ENCODE data around the gene SRXN1. TPM values are rescaled to one million over a fixed set of nuclear protein-coding genes. Genes with fewer than 3 reads are reported as not detected.

Gene SRXN1
- total RNA-seq, 4 donors from 2014 or later: 73.4 to 158 (median 133) TPM

GRCh38 chr20:682123-682522, 29.1 kb upstream of the SRXN1 start:
- DNase-seq: no peak
- 8 to 23% methylated on average over 1 of the region's 1 CpG for WGBS, 2 donors
- intact Hi-C loops (cut with DNase I): no loop called here
- TF ChIP-seq CTCF (IDR thresholded peaks at IDR 0.05) (no peak), POLR2A (IDR thresholded peaks at IDR 0.05) (no peak)
- no peaks in the 10 kb centered on the region for H3K4me1 ChIP-seq
- H3K27me3 ChIP-seq: peaks cover 0 to 100% (median 4%) of the 10 kb centered on the region in 4 donors
- no peaks in the 10 kb centered on the region for H3K9me3 ChIP-seq
- H3K27ac ChIP-seq: no peak overlapping the region
- no peaks in the 10 kb centered on the region for H3K36me3 ChIP-seq
- H3K4me3 ChIP-seq: no peak overlapping the region

- H3K36me3 ChIP-seq: no peaks in the 10 kb centered on the region
- H3K27me3 ChIP-seq: peaks cover 5 to 100% (median 7%) of the 10 kb centered on the region in 4 donors
- intact Hi-C loops (cut with DNase I): no loop called here
- no peaks in the 10 kb centered on the region for H3K9me3 ChIP-seq
- no peak for TF ChIP-seq POLR2A (IDR thresholded peaks at IDR 0.05)
- 51 to 66% methylated on average over 2 of the region's 2 CpGs for WGBS, 2 donors
- H3K27ac ChIP-seq: no peak overlapping the region
- DNase-seq: no peak
- H3K4me1 ChIP-seq: peaks cover 5 to 12% (median 7%) of the 10 kb centered on the region in 3 donors
- H3K4me3 ChIP-seq: no peak overlapping the region
These were observed 27.7 kb upstream of the SRXN1 start for GRCh38 chr20:680638-681187.

GRCh38 chr20:677957-678356, 25.0 kb upstream of the SRXN1 start:
- H3K27ac ChIP-seq: no peak overlapping the region
- no peaks in the 10 kb centered on the region for H3K9me3 ChIP-seq
- TF ChIP-seq POLR2A (IDR thresholded peaks at IDR 0.05): no peak
- TF ChIP-seq CTCF (IDR thresholded peaks at IDR 0.05): no peak
- H3K4me1 ChIP-seq: peaks cover 8 to 22% (median 8%) of the 10 kb centered on the region in 3 donors
- no peaks in the 10 kb centered on the region for H3K36me3 ChIP-seq
- intact Hi-C loops (cut with DNase I): loop anchor here (10.0 kb wide), 1 partner anchor 47 kb away; no protein-coding TSS in a partner anchor
- DNase-seq: no peak
- H3K4me3 ChIP-seq: no peak overlapping the region
- WGBS, 2 donors: 76 to 90% methylated on average over 5 of the region's 5 CpGs
- peaks cover 7 to 100% (median 14%) of the 10 kb centered on the region in 4 donors for H3K27me3 ChIP-seq

- 64 to 73% methylated on average over 2 to 3 of the region's 3 CpGs for WGBS, 2 donors
- no peak for TF ChIP-seq CTCF (IDR thresholded peaks at IDR 0.05)
- TF ChIP-seq POLR2A (IDR thresholded peaks at IDR 0.05): no peak
- intact Hi-C loops (cut with DNase I): loop anchor here (10.0 kb wide), 1 partner anchor 48 kb away; no protein-coding TSS in a partner anchor
- no peaks in the 10 kb centered on the region for H3K36me3 ChIP-seq
- H3K4me3 ChIP-seq: no peak overlapping the region
- no peaks in the 10 kb centered on the region for H3K9me3 ChIP-seq
- peaks cover 8 to 22% (median 8%) of the 10 kb centered on the region in 3 donors for H3K4me1 ChIP-seq
- peaks cover 7 to 100% (median 14%) of the 10 kb centered on the region in 4 donors for H3K27me3 ChIP-seq
- H3K27ac ChIP-seq: no peak overlapping the region
- DNase-seq: no peak
These were observed 24.0 kb upstream of the SRXN1 start for GRCh38 chr20:676967-677366.

- no peaks in the 10 kb centered on the region for H3K9me3 ChIP-seq
- H3K27me3 ChIP-seq: peaks cover 7 to 100% (median 14%) of the 10 kb centered on the region in 4 donors
- no peak overlapping the region for H3K27ac ChIP-seq
- no peak overlapping the region for H3K4me3 ChIP-seq
- intact Hi-C loops (cut with DNase I): loop anchor here (10.0 kb wide), 1 partner anchor 48 kb away; no protein-coding TSS in a partner anchor
- WGBS, 2 donors: 3 to 5% methylated on average over 13 to 18 of the region's 24 CpGs
- H3K4me1 ChIP-seq: peaks cover 8 to 22% (median 8%) of the 10 kb centered on the region in 3 donors
- no peaks in the 10 kb centered on the region for H3K36me3 ChIP-seq
- no peak for TF ChIP-seq CTCF (IDR thresholded peaks at IDR 0.05)
- TF ChIP-seq POLR2A (IDR thresholded peaks at IDR 0.05): no peak
- no peak for DNase-seq
These were observed 23.4 kb upstream of the SRXN1 start for GRCh38 chr20:676315-676937.
